GM12878 (cell line): ENCODE results near the gene RAMP2. TPM values are rescaled to one million over a fixed set of nuclear protein-coding genes. Genes with fewer than 3 reads are reported as not detected.

Source experiments
- ATAC-seq: fragments of 200-7000 bp; cut with Tn5 transposase; 3 replicates; pipeline ENCODE4 v1.9.1; 2020; ENCODE audit warnings: mild to moderate bottlenecking, moderate library complexity
- BruUV-seq: library from RNA; stranded (reverse); fragments of 400-500 nt; replicated peaks from 2 replicates; lab custom pipeline; 2021; lab: Mats Ljungman, UMichigan
- CTCF ChIA-PET: fragments of 300-600 bp; sonication (Branson Sonifier 250); formaldehyde crosslinking; extraction: SDS; loops from one replicate; lab custom pipeline; 2021; ENCODE audit warnings: inconsistent platforms; lab: Yijun Ruan, JAX
- POLR2A ChIA-PET: fragments of 350-600 bp; formaldehyde crosslinking; extraction: SDS; loops from one replicate; lab custom pipeline; 2021; ENCODE audit warnings: inconsistent platforms; lab: Charles Lee
- RAD21 ChIA-PET: fragments of 300-600 bp; sonication (Branson Sonifier 250); formaldehyde crosslinking; loops from one replicate; lab custom pipeline; 2023; ENCODE audit warnings: antibody characterized with exemption; ENCODE audit not compliant: unreplicated experiment; lab: Charles Lee
- SMC1A ChIA-PET: fragments of 300-600 bp; sonication (Branson Sonifier 250); formaldehyde crosslinking; loops from one replicate; lab custom pipeline; 2023; ENCODE audit not compliant: unreplicated experiment, uncharacterized antibody; lab: Charles Lee
- DNase-seq: peaks from one replicate; pipeline ENCODE4 v3.0.0-alpha.2; 2011; ENCODE audit warnings: low read depth, low spot score
- FAIRE-seq: peaks from 3 replicates; lab custom pipeline; 2011; peaks lifted over from hg19 to GRCh38; lab: Jason Lieb, UNC
- H2AFZ ChIP-seq: 2 replicates; pipeline ENCODE4 v1.6.0; 2011; ENCODE audit warnings: low read depth, low read length, control low read depth; ENCODE audit not compliant: control insufficient read depth
- H3K27ac ChIP-seq: 2 replicates; pipeline ENCODE4 v1.5.1; 2011; ENCODE audit warnings: control low read depth; ENCODE audit not compliant: control insufficient read depth, insufficient read depth
- H3K27me3 ChIP-seq, 2 experiments: replicated peaks in 1 of 2; 2 replicates each; pipeline versions ENCODE4 v1.6.0 to v1.6.1; 2011; ENCODE audit warnings: low read length in 1 of 2; ENCODE audit not compliant: control insufficient read depth in 2 of 2, insufficient read depth in 2 of 2
- H3K36me3 ChIP-seq, 2 experiments: 2 replicates each; pipeline ENCODE4 v1.5.1; 2011; ENCODE audit warnings: low read length in 1 of 2; ENCODE audit not compliant: control insufficient read depth in 2 of 2, insufficient read depth in 2 of 2
- H3K4me1 ChIP-seq: 2 replicates; pipeline ENCODE4 v1.6.1; 2011; ENCODE audit warnings: mild to moderate bottlenecking, low read length, moderate library complexity, mixed read lengths; ENCODE audit not compliant: control insufficient read depth, insufficient read depth
- H3K4me2 ChIP-seq: 2 replicates; pipeline ENCODE4 v1.6.0; 2011; ENCODE audit warnings: control low read depth; ENCODE audit not compliant: control insufficient read depth, insufficient read depth
- H3K4me3 ChIP-seq: fragments of 200-600 bp; sonication (generic); 2 replicates; pipeline ENCODE4 v1.5.1; 2016
- H3K79me2 ChIP-seq: 2 replicates; pipeline ENCODE4 v1.6.0; 2011; ENCODE audit warnings: low read length; ENCODE audit not compliant: control insufficient read depth, insufficient read depth
- H3K9ac ChIP-seq: 2 replicates; pipeline ENCODE4 v1.8.0; 2011; ENCODE audit warnings: low read length, control low read depth, mixed read lengths; ENCODE audit not compliant: control insufficient read depth, insufficient read depth
- H3K9me3 ChIP-seq: replicated peaks from 3 replicates; pipeline ENCODE4 v1.5.1; 2011; ENCODE audit warnings: mild to moderate bottlenecking, low read length; ENCODE audit not compliant: control insufficient read depth, insufficient read depth
- H4K20me1 ChIP-seq: 2 replicates; pipeline ENCODE4 v1.6.0; 2011; ENCODE audit not compliant: control insufficient read depth, insufficient read depth
- BRCA1 ChIP-seq: IDR thresholded peaks from 2 replicates; pipeline ENCODE4 v1.6.1; 2011; ENCODE audit warnings: low read depth, low read length, improper control_type of control experiment
- CBX3 ChIP-seq: fragments of 200-600 bp; sonication (generic); IDR thresholded peaks from 2 replicates; pipeline ENCODE4 v1.6.1; 2016; ENCODE audit warnings: low read depth, borderline replicate concordance
- CEBPB ChIP-seq, 2 experiments: fragments of 150-350 bp in 1 of 2; IDR thresholded peaks; 2 replicates each; pipeline ENCODE4 v1.6.1; 2012 to 2014; ENCODE audit warnings: low read depth in 2 of 2, low read length in 2 of 2, borderline replicate concordance in 1 of 2, inconsistent platforms in 1 of 2
- CREM ChIP-seq: IDR thresholded peaks from 2 replicates; pipeline ENCODE4 v1.6.1; 2014; ENCODE audit warnings: antibody characterized with exemption, low read depth
- GABPA ChIP-seq: IDR thresholded peaks from 2 replicates; pipeline ENCODE4 v1.6.1; 2014; ENCODE audit warnings: antibody characterized with exemption, low read depth, mild to moderate bottlenecking, inconsistent platforms
- GATAD2B ChIP-seq: fragments of 450-650 bp; conservative IDR thresholded peaks from 2 replicates; pipeline ENCODE4 v1.6.1; 2017; ENCODE audit warnings: low read depth, mild to moderate bottlenecking, moderate library complexity
- KAT2A ChIP-seq: conservative IDR thresholded peaks from 2 replicates; pipeline ENCODE4 v1.6.1; 2011; ENCODE audit warnings: low read depth, low read length; ENCODE audit not compliant: control insufficient read depth
- MYB ChIP-seq: fragments of 150-350 bp; IDR thresholded peaks from 2 replicates; pipeline ENCODE4 v1.6.1; 2014; ENCODE audit warnings: mild to moderate bottlenecking, low read depth, low read length, borderline replicate concordance
- NFIC ChIP-seq: IDR thresholded peaks from 2 replicates; pipeline ENCODE4 v1.6.1; 2012; ENCODE audit warnings: low read depth, mild to moderate bottlenecking, inconsistent platforms, low read length, moderate library complexity
- PKNOX1 ChIP-seq: fragments of 450-650 bp; IDR thresholded peaks from 2 replicates; pipeline ENCODE4 v1.6.1; 2016; ENCODE audit warnings: mild to moderate bottlenecking
- RAD51 ChIP-seq: fragments of 450-650 bp; IDR thresholded peaks from 2 replicates; pipeline ENCODE4 v1.6.1; 2016; ENCODE audit warnings: moderate library complexity, mild to moderate bottlenecking, inconsistent platforms
- RBBP5 ChIP-seq: fragments of 200-600 bp; sonication (generic); conservative IDR thresholded peaks from 2 replicates; pipeline ENCODE4 v1.6.1; 2016
- SRF ChIP-seq, 2 experiments: IDR thresholded peaks; 2 replicates each; pipeline ENCODE4 v1.6.1; 2011; ENCODE audit warnings: low read depth in 2 of 2, low read length in 2 of 2, mild to moderate bottlenecking in 1 of 2, moderate library complexity in 1 of 2
- SUZ12 ChIP-seq: fragments of 200-600 bp; sonication (generic); IDR thresholded peaks from one replicate; pipeline ENCODE4 v1.6.1; 2018; ENCODE audit warnings: antibody characterized with exemption, mild to moderate bottlenecking; ENCODE audit not compliant: unreplicated experiment
- TCF7 ChIP-seq: IDR thresholded peaks from 2 replicates; pipeline ENCODE4 v1.6.1; 2014; ENCODE audit warnings: antibody characterized with exemption, borderline replicate concordance
- ZBED1 ChIP-seq: IDR thresholded peaks from 2 replicates; pipeline ENCODE4 v1.6.1; 2016; ENCODE audit warnings: borderline replicate concordance
- ZNF622 ChIP-seq: fragments of 450-650 bp; IDR thresholded peaks from 2 replicates; pipeline ENCODE4 v1.6.1; 2017; ENCODE audit warnings: mild to moderate bottlenecking, inconsistent platforms
- ZZZ3 ChIP-seq: IDR thresholded peaks from 2 replicates; pipeline ENCODE4 v1.6.1; 2011; ENCODE audit warnings: low read depth; ENCODE audit not compliant: control insufficient read depth, insufficient read length
- WGBS: methylation state at CpG from one replicate; pipeline ENCODE4 v1.1.6; 2016; ENCODE audit warnings: low lambda C conversion rate; ENCODE audit not compliant: insufficient replicate concordance, insufficient coverage; ENCODE audit errors: missing lambda C conversion rate; 5-methylcytosine and 5-hydroxymethylcytosine counted together
- in situ Hi-C: fragments of 300-500 bp; cut with MboI; formaldehyde crosslinking; loops from 9 replicates; pipeline ENCODE4 v1.14.3; 2018; ENCODE audit warnings: mixed read lengths
- intact Hi-C: fragments of 100-400 bp; cut with micrococcal nuclease; formaldehyde crosslinking; loops from one replicate; pipeline ENCODE4 v1.14.2; 2022; ENCODE audit not compliant: unreplicated experiment
- polyA plus RNA-seq, 11 experiments: library from polyadenylated mRNA; depleted of rRNA in 4 of 11; unstranded in 6 of 11; stranded (reverse) in 5 of 11; fragments of >200 nt; fragmentation: Nextera tagmentation in 4 of 11; fragmentation: Illumina TruSeq in 1 of 11; extraction: Ambion mirVana in 4 of 11; extraction: Trizol in 1 of 11; gene quantifications; 1 replicate in 1 of 11; 2 replicates in 10 of 11; pipeline versions ENCODE4 v1.2.1 to v1.2.3, GENCODE V29; 2011 to 2016; ENCODE audit warnings: inconsistent platforms in 2 of 11, missing spikeins in 2 of 11, low read depth in 1 of 11
- total RNA-seq, 4 experiments: library from RNA; depleted of rRNA in 3 of 4; stranded (reverse); fragments of >200 nt in 3 of 4; fragmentation: Illumina TruSeq in 1 of 4; extraction: Trizol in 1 of 4; gene quantifications; 2 replicates each; pipeline versions ENCODE4 v1.2.1 to v1.2.3, GENCODE V29; 2013 to 2021
- TF ChIP-seq, protein P1 (sequence below): fragments of 450-650 bp; IDR thresholded peaks from 2 replicates; pipeline ENCODE4 v1.6.1; 2016; ENCODE audit warnings: mild to moderate bottlenecking, moderate library complexity, borderline replicate concordance

Gene RAMP2
- total and polyA plus RNA-seq, 10 of the 15 experiments (the other 5 are each of a cell fraction or from before 2014, with no cell fraction given) = 0.14 to 0.32 (median 0.21) TPM; not detected in 4

- in situ Hi-C loops (loop anchor here (5.0 kb wide), 1 partner anchor 51 kb away; no protein-coding TSS in a partner anchor), intact Hi-C loops (no loop called here)
- POLR2A ChIA-PET = interaction anchor here (1.9 kb wide), 1 partner anchor 9 kb away, joined by 4 read pairs; no protein-coding TSS in a partner anchor
- Histone ChIP-seq H3K27me3 (no peaks in the 10 kb centered on the region; a peak in 1 of 4 replicates), H3K79me2 (no peaks in the 10 kb centered on the region), H3K4me1 (no peaks in the 10 kb centered on the region), H4K20me1 (no peaks in the 10 kb centered on the region), H3K36me3 (no peaks in the 10 kb centered on the region), H3K4me2 (no peak overlapping the region), H3K27ac (no peak overlapping the region), H3K9me3 (no peaks in the 10 kb centered on the region), H3K9ac (no peak overlapping the region), H2AFZ (no peak overlapping the region), H3K4me3 (no peak overlapping the region)
- TF ChIP-seq TCF7 (no peak), ZNF622 (no peak), SRF (IDR thresholded peaks at IDR 0.05; ENCODE audit: low read depth in 2 of 2, low read length in 2 of 2) (no peak), RBBP5 (no peak), CREM (no peak), RAD51 (no peak), PKNOX1 (no peak), SUZ12 (no peak), MYB (no peak), KAT2A (no peak), NFIC (no peak), GATAD2B (no peak), BRCA1 (no peak), CEBPB (IDR thresholded peaks at IDR 0.05; ENCODE audit: borderline replicate concordance in 1 of 2, low read depth in 2 of 2, low read length in 2 of 2) (no peak), GABPA (no peak), CBX3 (no peak), ZZZ3 (no peak), ZBED1 (no peak)
- TF ChIP-seq, protein P1, sequence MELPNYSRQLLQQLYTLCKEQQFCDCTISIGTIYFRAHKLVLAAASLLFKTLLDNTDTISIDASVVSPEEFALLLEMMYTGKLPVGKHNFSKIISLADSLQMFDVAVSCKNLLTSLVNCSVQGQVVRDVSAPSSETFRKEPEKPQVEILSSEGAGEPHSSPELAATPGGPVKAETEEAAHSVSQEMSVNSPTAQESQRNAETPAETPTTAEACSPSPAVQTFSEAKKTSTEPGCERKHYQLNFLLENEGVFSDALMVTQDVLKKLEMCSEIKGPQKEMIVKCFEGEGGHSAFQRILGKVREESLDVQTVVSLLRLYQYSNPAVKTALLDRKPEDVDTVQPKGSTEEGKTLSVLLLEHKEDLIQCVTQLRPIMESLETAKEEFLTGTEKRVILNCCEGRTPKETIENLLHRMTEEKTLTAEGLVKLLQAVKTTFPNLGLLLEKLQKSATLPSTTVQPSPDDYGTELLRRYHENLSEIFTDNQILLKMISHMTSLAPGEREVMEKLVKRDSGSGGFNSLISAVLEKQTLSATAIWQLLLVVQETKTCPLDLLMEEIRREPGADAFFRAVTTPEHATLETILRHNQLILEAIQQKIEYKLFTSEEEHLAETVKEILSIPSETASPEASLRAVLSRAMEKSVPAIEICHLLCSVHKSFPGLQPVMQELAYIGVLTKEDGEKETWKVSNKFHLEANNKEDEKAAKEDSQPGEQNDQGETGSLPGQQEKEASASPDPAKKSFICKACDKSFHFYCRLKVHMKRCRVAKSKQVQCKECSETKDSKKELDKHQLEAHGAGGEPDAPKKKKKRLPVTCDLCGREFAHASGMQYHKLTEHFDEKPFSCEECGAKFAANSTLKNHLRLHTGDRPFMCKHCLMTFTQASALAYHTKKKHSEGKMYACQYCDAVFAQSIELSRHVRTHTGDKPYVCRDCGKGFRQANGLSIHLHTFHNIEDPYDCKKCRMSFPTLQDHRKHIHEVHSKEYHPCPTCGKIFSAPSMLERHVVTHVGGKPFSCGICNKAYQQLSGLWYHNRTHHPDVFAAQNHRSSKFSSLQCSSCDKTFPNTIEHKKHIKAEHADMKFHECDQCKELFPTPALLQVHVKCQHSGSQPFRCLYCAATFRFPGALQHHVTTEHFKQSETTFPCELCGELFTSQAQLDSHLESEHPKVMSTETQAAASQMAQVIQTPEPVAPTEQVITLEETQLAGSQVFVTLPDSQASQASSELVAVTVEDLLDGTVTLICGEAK = no peak
- FAIRE-seq (no peak), ATAC-seq (no peak), DNase-seq (no peak)
- RAD21 ChIA-PET = interaction anchor here (0.5 to 0.8 kb wide), 2 partner anchors 30 to 173 kb away, joined by 3 to 4 read pairs; no protein-coding TSS in a partner anchor
- WGBS = 97% methylated on average over 6 of the region's 7 CpGs
- CTCF ChIA-PET = interaction anchor here (0.9 kb wide), 1 partner anchor 12 kb away, joined by 4 read pairs; no protein-coding TSS in a partner anchor
- no TSS peak for BruUV-seq
- SMC1A ChIA-PET = interaction anchor here (1.4 kb wide), 1 partner anchor 21 kb away, joined by 3 read pairs; the partner anchor contains the start of gene VPS25
Measured at GRCh38 chr17:42751628-42752027, 9.4 kb upstream of the RAMP2 start.
